ENCODE results near the gene FAM222B.
"Not testable (repeated sequence)": the region's sequence is repeated elsewhere in the genome, so short reads cannot be mapped to it uniquely, and the experiment has no call there.

Gene FAM222B

GRCh38 chr17:28723159-28723835 is 119.3 kb downstream of the FAM222B start:
- peaks cover 42% of the 10 kb centered on the region for H3K36me3 Mint-ChIP-seq (ENCODE audit: low read depth)
- peaks cover 5% of the 10 kb centered on the region for H3K27me3 Mint-ChIP-seq (ENCODE audit: low read depth, poor library complexity)
- no peak for TF ChIP-seq CTCF (IDR thresholded peaks at IDR 0.05)
- peaks cover 81% of the 10 kb centered on the region for H3K4me1 Mint-ChIP-seq
- H3K4me3 Mint-ChIP-seq: peak overlapping the region; percentile 66
- H3K27ac Mint-ChIP-seq: peak overlapping the region; percentile 68
- DNase-seq: no peak
- H3K9me3 Mint-ChIP-seq: no peaks in the 10 kb centered on the region

- no peak for TF ChIP-seq CTCF (IDR thresholded peaks at IDR 0.05)
- DNase-seq: no peak
- Mint-ChIP-seq H3K4me1 (peaks cover 78% of the 10 kb centered on the region), H3K36me3 (ENCODE audit: low read depth) (peaks cover 42% of the 10 kb centered on the region), H3K27ac (peak overlapping the region; percentile 68), H3K9me3 (no peaks in the 10 kb centered on the region), H3K4me3 (peak overlapping the region; percentile 100), H3K27me3 (ENCODE audit: low read depth, poor library complexity) (peaks cover 8% of the 10 kb centered on the region)
These were observed 120.0 kb downstream of the FAM222B start for GRCh38 chr17:28722417-28723158.

- not testable (repeated sequence) for DNase-seq; H3K27me3 Mint-ChIP-seq (ENCODE audit: low read depth, poor library complexity); H3K9me3 Mint-ChIP-seq
- H3K36me3 Mint-ChIP-seq (ENCODE audit: low read depth): peaks cover 42% of the 10 kb centered on the region
- peak overlapping the region; percentile 99 for H3K27ac Mint-ChIP-seq
- H3K4me1 Mint-ChIP-seq: peaks cover 84% of the 10 kb centered on the region
- H3K4me3 Mint-ChIP-seq: peak overlapping the region; percentile 100
These were observed 121.6 kb downstream of the FAM222B start for GRCh38 chr17:28720997-28721329.

GRCh38 chr17:28720247-28720996 is 122.2 kb downstream of the FAM222B start:
- Mint-ChIP-seq H3K9me3 (no peaks in the 10 kb centered on the region), H3K4me3 (peak overlapping the region; percentile 100), H3K4me1 (peaks cover 87% of the 10 kb centered on the region), H3K27me3 (ENCODE audit: low read depth, poor library complexity) (peaks cover 8% of the 10 kb centered on the region), H3K36me3 (ENCODE audit: low read depth) (peaks cover 45% of the 10 kb centered on the region), H3K27ac (peak overlapping the region; percentile 99)
- no peak for TF ChIP-seq CTCF (IDR thresholded peaks at IDR 0.05)
- DNase-seq: no peak

- H3K36me3 Mint-ChIP-seq (ENCODE audit: low read depth): peaks cover 51% of the 10 kb centered on the region
- DNase-seq: no peak
- H3K4me3 Mint-ChIP-seq: peak overlapping the region; percentile 100
- peaks cover 85% of the 10 kb centered on the region for H3K4me1 Mint-ChIP-seq
- H3K27me3 Mint-ChIP-seq (ENCODE audit: low read depth, poor library complexity): peaks cover 8% of the 10 kb centered on the region
- no peaks in the 10 kb centered on the region for H3K9me3 Mint-ChIP-seq
- no peak for TF ChIP-seq CTCF (IDR thresholded peaks at IDR 0.05)
- H3K27ac Mint-ChIP-seq: peak overlapping the region; percentile 99
These were observed 123.6 kb downstream of the FAM222B start for GRCh38 chr17:28719021-28719433.

- H3K4me1 Mint-ChIP-seq: peaks cover 79% of the 10 kb centered on the region
- TF ChIP-seq CTCF (IDR thresholded peaks at IDR 0.05): no peak
- no peaks in the 10 kb centered on the region for H3K9me3 Mint-ChIP-seq
- peaks cover 52% of the 10 kb centered on the region for H3K36me3 Mint-ChIP-seq (ENCODE audit: low read depth)
- peaks cover 8% of the 10 kb centered on the region for H3K27me3 Mint-ChIP-seq (ENCODE audit: low read depth, poor library complexity)
- peak overlapping the region; percentile 85 for H3K4me3 Mint-ChIP-seq
- peak overlapping the region; percentile 100 for H3K27ac Mint-ChIP-seq
- peak; percentile 57 for DNase-seq
These were observed 124.1 kb downstream of the FAM222B start for GRCh38 chr17:28718333-28719020.

Measured in nephron progenitor cell (in vitro differentiated cells).